HG03064 (cell line): Measurements from ENCODE around the gene ETV2.
"Not testable (repeated sequence)": the region's sequence is repeated elsewhere in the genome, so short reads cannot be mapped to it uniquely, and the experiment has no call there.

Experiments used
- ATAC-seq: cut with Tn5 transposase; IDR thresholded peaks from one replicate; pipeline ENCODE4 v1.9.1; 2021; ENCODE audit warnings: low read depth; ENCODE audit not compliant: unreplicated experiment

ETV2 gene, protein sequence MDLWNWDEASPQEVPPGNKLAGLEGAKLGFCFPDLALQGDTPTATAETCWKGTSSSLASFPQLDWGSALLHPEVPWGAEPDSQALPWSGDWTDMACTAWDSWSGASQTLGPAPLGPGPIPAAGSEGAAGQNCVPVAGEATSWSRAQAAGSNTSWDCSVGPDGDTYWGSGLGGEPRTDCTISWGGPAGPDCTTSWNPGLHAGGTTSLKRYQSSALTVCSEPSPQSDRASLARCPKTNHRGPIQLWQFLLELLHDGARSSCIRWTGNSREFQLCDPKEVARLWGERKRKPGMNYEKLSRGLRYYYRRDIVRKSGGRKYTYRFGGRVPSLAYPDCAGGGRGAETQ

GRCh38 chr19:35641515-35642151 is at the start of gene ETV2:
TSS of gene ETV2 (plus strand) at chr19:35641745. CDS start at chr19:35642461, 716 bp downstream.
- ATAC-seq, result no peak

GRCh38 chr19:35592226-35592625 is 49.3 kb upstream of the ETV2 start:
- no peak for ATAC-seq

DNA sequence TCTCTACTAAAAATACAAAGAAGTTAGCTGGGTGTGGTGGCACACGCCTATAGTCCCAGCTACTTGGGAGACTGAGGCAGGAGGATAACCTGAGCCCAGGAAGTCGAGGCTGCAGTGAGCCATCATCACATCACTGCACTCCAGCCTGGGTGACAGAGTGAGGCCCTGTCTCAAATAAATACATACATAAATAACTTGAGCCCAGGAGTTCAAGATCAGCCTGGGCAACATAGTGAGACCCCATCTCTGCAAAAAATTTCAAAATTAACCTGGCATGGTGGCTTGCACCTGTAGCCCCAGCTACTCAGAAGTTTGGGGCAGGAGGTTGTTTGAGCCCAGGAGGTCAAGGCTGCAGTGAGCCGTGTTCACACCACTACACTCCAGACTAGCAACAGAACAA is 46.5 kb upstream of the ETV2 start:
- ATAC-seq, result not testable (repeated sequence)

DNA sequence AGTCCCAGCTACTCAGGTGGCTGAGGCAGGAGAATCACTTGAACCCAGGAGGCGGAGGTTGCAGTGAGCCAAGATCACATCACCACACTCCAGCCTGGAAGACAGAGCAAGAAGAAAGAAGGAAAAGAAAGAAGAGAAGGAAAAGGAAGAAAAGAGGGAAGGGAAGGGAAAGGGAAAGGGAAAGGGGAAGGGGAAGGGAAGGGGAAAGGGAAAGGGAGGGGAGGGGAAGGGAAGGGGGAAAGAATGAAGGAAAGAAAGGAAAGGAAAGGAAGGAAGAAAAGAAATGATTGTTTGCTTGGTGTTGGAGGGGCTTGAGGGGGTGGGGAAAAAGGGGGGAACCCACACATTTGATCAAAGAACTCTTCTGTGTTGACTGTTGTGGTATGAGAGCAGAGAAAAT is 45.6 kb upstream of the ETV2 start:
- ATAC-seq, result no peak

GRCh38 chr19:35596366-35596999 is 45.1 kb upstream of the ETV2 start:
- ATAC-seq, result peak; percentile 67

- ATAC-seq, result no peak
Measured at GRCh38 chr19:35601971-35602370, 39.6 kb upstream of the ETV2 start.

- not testable (repeated sequence) for ATAC-seq
Measured at GRCh38 chr19:35604436-35604835, 37.1 kb upstream of the ETV2 start.

- not testable (repeated sequence) for ATAC-seq
Measured at GRCh38 chr19:35607170-35607569, 34.4 kb upstream of the ETV2 start.

- ATAC-seq, result no peak
Measured at GRCh38 chr19:35607661-35608060, 33.9 kb upstream of the ETV2 start.

DNA sequence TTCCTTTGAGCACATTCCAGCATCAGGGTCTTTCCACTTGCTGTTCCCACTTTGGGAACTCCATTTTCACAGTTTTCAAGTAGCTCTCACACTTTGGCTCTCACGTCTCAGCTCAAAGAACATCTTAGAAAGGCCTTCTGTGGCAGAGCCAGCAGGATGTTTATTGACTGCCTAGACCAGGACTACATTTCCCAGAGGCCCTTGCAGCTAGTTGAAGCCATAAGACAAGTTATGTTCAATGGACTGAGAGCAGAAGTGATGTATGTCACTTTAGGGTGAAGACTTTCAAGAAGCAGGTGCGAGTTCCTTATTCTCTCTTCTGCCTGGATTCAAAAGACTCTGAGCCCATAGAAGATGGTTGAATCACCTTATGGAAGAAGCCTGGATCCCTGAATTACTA is 33.3 kb upstream of the ETV2 start:
- no peak for ATAC-seq

DNA sequence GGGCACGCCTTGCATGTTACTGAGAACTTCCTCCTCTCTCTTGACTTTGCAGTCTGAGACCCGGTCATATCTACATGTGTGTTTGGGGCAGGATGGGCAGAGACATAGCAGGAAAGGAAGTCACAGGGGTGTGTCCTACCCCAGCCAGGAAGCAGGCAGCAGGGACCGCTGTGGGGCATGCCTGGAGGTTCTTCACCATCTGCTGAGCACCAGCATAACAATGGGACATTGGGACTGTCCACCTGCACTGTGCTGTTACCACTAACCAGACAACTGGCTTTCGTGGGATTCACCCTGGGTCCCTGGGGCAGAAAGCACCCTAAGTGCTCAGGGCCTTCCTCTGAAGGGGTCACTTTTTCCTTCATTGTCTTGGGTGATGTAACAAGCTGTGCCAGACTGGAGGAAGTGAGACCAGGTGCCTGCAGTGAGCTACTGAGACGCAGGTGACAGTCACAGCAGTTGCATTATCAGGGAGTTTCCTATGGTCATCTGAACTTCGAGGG is 31.6 kb upstream of the ETV2 start:
- ATAC-seq, result no peak

DNA sequence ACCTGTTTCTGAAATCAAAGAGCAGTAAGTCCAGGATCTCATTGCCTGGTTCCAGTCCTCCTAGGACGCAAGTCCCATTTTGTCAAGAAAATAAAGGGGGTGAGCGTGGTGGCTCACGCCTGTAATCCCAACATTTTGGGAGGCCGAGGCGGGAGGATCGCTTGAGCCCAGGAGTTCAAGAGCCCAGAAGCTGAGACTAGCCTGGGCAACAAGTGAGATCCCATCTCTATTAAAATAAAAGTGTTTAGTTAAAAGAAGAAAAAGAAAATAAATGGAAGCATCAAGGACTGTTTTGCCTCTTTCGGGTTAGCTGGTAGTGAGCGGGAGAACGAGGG is 29.4 kb upstream of the ETV2 start:
- no peak for ATAC-seq

DNA sequence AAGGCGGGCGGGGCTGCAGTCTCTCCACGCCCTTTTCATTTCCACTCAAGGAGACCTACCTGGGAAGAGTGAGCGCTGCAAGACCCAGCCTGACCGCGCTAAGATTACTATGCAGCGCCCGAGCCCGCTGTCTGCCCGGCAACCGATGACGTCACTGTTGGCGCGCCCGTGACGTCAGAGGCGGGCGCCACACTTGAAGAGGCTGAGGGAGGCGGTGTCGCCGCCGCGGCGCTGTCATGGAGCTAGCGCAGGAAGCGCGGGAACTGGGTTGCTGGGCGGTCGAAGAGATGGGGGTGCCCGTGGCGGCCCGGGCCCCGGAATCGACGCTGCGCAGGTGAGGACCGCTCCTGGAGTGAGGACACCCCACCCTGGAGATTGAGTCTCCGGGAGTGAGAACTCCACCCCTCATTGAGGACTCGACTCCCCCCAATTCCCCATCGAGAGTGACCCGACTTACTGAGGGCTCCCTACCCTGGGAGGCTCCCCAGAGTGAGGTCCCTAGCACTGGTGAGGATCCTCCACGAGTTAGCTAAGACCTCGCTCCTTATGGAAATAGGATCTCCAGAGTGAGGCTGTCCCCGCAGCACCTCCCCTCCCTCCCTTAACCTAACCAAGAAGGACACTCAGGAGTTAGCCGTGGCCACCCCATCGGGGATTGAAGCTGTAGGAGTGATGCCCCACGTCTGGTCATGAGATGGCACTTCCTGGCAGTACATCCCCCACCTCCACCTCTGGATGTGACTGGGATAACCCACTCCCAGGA is 28.8 kb upstream of the ETV2 start, which contains the start of gene HAUS5:
TSS of gene HAUS5 (plus strand) at position 177 of the 763 bp plus-strand sequence. CDS start at position 237, 60 bp downstream.
- peak; percentile 59 for ATAC-seq

DNA sequence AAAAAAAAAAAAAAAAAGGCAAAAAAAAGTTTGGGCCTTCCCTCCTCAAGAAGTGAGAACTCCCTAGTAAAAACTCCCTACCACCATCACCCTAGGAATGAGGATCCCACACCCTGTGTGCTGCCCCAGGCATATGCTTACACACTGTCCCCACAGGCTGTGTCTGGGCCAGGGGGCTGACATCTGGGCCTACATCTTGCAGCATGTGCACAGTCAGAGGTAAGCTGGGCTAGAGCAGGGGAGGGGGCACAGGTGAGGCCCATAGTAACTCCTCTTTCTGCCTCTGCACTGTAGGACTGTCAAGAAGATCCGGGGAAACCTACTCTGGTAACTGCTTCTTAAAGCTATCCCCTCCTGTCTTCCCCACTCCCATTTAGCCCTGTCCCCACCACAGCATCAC is 28.0 kb upstream of the ETV2 start:
- no peak for ATAC-seq

- no peak for ATAC-seq
Measured at GRCh38 chr19:35615036-35615435, 26.5 kb upstream of the ETV2 start.

- no peak for ATAC-seq
Measured at GRCh38 chr19:35618857-35619256, 22.7 kb upstream of the ETV2 start.

- no peak for ATAC-seq
Measured at GRCh38 chr19:35619290-35619923, 22.1 kb upstream of the ETV2 start.

DNA sequence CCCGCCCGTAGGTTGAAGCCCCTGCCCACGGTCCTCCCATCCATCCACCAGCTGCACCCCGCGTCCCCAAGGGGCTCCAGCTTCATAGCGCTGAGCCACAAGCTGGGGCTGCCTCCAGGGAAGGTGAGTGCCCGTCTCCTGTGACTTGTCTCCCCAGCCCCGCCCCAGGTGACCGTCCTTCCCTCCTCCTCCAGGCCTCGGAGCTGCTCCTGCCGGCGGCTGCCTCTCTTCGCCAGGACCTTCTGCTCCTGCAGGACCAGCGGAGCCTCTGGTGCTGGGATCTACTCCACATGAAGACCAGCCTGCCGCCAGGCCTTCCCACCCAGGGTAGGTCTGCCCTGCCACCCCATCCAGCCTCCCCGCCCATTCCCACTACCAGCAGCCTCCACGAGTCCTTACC is 21.5 kb upstream of the ETV2 start:
- ATAC-seq, result no peak

DNA sequence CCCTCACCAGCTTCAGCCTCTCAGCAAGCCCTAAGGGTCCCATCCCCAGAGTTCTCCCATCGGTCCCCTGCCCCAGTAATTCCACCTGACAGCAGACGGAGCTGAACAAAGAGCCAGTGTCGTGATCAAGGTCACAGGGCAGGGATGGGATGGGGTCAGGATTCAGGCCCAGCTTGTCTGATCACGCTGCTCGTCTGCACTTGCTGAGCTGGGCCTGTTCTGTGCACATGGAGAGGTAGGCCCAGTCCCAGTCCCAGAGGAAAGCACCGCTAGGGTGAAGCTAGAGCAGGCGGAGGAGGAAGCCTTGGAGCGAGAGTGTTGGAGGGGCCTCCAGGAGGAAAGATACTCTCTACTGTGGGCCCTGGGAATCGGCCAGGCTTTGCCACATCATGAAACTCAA is 19.8 kb upstream of the ETV2 start:
- no peak for ATAC-seq

DNA sequence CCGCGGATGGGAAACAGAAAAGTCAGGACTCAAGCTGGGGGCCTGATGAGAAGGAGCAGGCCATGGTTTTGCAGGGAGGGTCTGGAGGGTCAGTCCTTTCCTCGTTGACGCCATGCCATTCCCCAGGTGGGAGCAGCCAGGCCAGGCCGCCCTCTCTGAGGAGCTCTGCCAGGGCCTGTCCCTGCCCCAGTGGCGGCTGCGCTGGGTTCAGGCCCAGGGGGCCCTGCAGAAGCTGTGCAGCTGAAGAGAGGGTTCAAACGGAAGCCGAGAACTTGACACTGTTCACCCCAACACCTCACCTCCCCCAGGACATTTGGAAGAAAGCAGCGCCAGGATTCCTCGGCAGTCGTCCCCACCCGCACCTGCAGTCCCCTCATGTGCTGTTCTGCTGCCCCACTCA is 18.8 kb upstream of the ETV2 start:
- ATAC-seq, result no peak
